ENCODE data around the gene HARS1. TPM values are rescaled to one million over a fixed set of nuclear protein-coding genes. Genes with fewer than 3 reads are reported as not detected.

The HARS1 gene
- total and polyA plus RNA-seq, 2 of the 13 experiments (the other 11 are each of a cell fraction or from before 2014, with no cell fraction given): 36.9 to 66.2 TPM

- TF ChIP-seq ZNF441 (CRISPR knock-in tag; IDR thresholded peaks at IDR 0.05; ENCODE audit: borderline replicate concordance) (peak; percentile 93), ZNF879 (CRISPR knock-in tag; IDR thresholded peaks at IDR 0.05) (peak; percentile 28; the same call in 1 of the 2 replicates), NFE2 (CRISPR knock-in tag; IDR thresholded peaks at IDR 0.05) (no peak), ZNF503 (CRISPR knock-in tag; IDR thresholded peaks at IDR 0.05) (no peak), ZNF704 (CRISPR knock-in tag; IDR thresholded peaks at IDR 0.05; ENCODE audit: borderline replicate concordance) (no peak), SMARCC2 (IDR thresholded peaks at IDR 0.05) (no peak), KLF15 (CRISPR knock-in tag; IDR thresholded peaks at IDR 0.05; ENCODE audit: borderline replicate concordance) (no peak), FOSL2 (CRISPR knock-in tag; IDR thresholded peaks at IDR 0.05) (peak; percentile 37; the same call in 1 of the 2 replicates), ZEB1 (IDR thresholded peaks at IDR 0.05; ENCODE audit: insufficient replicate concordance, low read depth) (no peak), ZC3H4 (CRISPR knock-in tag; IDR thresholded peaks at IDR 0.05; ENCODE audit: borderline replicate concordance) (no peak), SP5 (CRISPR knock-in tag; IDR thresholded peaks at IDR 0.05; ENCODE audit: borderline replicate concordance, low read depth) (peak; percentile 71), GZF1 (CRISPR knock-in tag; IDR thresholded peaks at IDR 0.05) (peak; percentile 33; the same call in 1 of the 2 replicates), PAF1 (CRISPR knock-in tag; IDR thresholded peaks at IDR 0.05) (no peak), ZBTB10 (CRISPR knock-in tag; IDR thresholded peaks at IDR 0.05; ENCODE audit: borderline replicate concordance) (no peak), ZNF205 (CRISPR knock-in tag; IDR thresholded peaks at IDR 0.05) (no peak; the same call in 1 of the 2 replicates), ATF7 (IDR thresholded peaks at IDR 0.05) (no peak), ATF7 (CRISPR knock-in tag; IDR thresholded peaks at IDR 0.05) (no peak), PITX1 (CRISPR knock-in tag; IDR thresholded peaks at IDR 0.05) (0 out of 2 replicates have a peak, but pooled peaks have one; percentile 14), ZSCAN5A (CRISPR knock-in tag; IDR thresholded peaks at IDR 0.05; ENCODE audit: borderline replicate concordance) (no peak; the same call in 1 of the 2 replicates), FUBP1 (CRISPR knock-in tag; IDR thresholded peaks at IDR 0.05; ENCODE audit: borderline replicate concordance) (no peak)
Observed at GRCh38 chr5:140664359-140665119, 26.6 kb downstream of the HARS1 start, which contains the start of gene WDR55 (continued).
